T47D (cell line): ENCODE data around the gene AKAP12.
"Not testable (repeated sequence)": the region's sequence is repeated elsewhere in the genome, so short reads cannot be mapped to it uniquely, and the experiment has no call there.

Experiments used
- DNase-seq, 2 experiments: peaks; one replicate each; pipeline versions ENCODE4 v3.0.0 to v3.0.0-alpha.2; 2011 to 2012; ENCODE audit warnings: low read depth in 1 of 2, low spot score in 1 of 2
- JUND ChIP-seq: IDR thresholded peaks from 2 replicates; pipeline ENCODE4 v1.6.1; 2012; ENCODE audit warnings: low read depth
- in situ Hi-C: cut with HindIII; loops from 2 replicates; pipeline ENCODE4 v1.10.0; 2016; ENCODE audit warnings: low sequenced_read_pairs, low pct_unique_long_range_greater_than_20kb

The AKAP12 gene

GRCh38 chr6:151310279-151310678 is 70.5 kb downstream of the AKAP12 start:
- in situ Hi-C loops: no loop called here
- no peak for DNase-seq
- TF ChIP-seq JUND: no peak

DNA sequence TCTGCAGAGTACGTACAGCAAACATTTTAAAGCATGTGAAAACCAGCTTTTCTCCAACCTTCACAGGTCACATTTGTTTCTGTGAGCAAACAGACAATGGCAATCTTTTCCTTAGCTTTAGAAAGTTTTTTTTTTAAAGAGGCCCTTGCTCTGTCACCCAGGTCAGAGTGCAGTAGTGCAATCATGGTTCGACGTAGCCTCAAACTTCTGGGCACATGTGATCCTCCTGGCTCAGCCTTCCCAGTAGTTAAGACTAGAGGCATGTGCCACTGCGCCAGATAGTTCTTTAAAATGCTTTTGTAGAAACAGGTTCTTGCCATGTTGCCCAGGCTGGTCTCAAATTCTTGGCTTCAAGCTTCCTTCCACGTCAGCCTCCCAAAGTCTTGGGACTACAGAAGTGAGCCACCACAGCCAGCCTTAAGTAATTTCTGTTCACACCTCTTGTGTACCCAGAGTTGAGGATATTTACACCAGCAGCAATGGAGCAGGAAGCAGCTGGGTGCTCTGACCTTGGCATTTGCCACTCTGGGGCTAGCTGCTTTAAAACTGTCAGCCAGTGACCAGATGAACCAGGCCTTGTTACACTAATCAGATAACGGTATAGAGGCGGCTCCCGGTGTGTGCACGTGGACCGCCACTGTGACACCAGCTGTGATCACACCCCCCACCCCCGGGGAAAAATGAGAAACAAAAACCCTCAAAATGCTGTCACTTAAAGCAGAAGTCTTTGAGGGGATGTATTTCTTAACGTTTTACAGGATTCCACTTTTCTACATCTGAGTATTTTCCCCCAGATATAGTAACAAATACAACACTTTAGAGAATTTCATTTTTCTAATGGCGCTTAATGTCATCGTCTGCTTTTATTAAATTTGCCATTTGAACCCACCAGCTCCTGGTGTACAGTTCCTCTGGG is 71.3 kb downstream of the AKAP12 start:
- TF ChIP-seq JUND: no peak
- in situ Hi-C loops: no loop called here
- DNase-seq: no peak

GRCh38 chr6:151313066-151313491 is 73.3 kb downstream of the AKAP12 start:
- in situ Hi-C loops: no loop called here
- no peak for DNase-seq
- no peak for TF ChIP-seq JUND

GRCh38 chr6:151315661-151316060 is 75.9 kb downstream of the AKAP12 start:
- DNase-seq, in situ Hi-C loops: not testable (repeated sequence)

DNA sequence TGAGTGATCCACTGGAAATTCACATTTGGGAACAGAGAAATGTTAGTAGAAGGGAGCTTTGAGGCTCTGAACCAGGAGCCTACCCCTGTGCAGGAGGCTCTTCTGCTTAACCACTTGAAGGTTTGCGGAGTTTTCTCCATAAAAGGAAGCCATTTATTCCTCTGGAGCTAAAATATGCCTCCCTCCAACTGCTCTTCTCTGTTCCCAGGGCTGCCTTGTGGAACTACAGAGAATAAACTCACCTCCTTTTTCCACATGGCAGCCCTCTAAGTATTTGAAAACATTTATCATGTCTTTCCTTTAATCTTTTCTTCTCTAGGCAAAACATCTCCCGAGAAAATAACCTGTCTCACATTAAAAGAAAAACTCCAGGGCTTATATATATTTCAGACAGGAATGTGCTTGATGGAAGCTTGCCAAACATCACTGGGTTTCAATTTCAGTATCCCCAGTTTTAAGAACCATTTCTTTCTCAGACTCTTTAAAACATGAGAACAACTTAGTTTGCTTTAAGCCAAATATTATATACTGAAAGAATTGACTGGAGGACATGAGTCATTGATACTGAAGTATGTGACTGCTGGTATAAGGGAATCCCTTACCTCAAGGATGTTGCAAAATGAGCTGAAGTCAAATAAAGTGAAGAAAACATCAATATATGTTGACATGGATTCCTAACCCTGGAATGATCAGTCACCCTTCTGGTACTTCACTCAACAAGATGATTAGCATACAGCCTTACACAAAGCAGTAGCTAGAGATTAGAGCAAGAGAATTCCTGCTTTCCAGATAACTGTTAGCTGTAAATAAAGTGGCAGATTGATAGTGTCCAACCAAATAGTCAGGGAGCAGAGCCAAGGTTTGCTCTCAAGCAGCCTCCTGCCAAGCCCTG is 77.6 kb downstream of the AKAP12 start:
- no peak for DNase-seq
- in situ Hi-C loops: no loop called here

GRCh38 chr6:151317995-151318365 is 78.2 kb downstream of the AKAP12 start:
- no peak for TF ChIP-seq JUND

More for the DNA sequence above, 77.6 kb downstream of the AKAP12 start:
- TF ChIP-seq JUND: no peak

DNA sequence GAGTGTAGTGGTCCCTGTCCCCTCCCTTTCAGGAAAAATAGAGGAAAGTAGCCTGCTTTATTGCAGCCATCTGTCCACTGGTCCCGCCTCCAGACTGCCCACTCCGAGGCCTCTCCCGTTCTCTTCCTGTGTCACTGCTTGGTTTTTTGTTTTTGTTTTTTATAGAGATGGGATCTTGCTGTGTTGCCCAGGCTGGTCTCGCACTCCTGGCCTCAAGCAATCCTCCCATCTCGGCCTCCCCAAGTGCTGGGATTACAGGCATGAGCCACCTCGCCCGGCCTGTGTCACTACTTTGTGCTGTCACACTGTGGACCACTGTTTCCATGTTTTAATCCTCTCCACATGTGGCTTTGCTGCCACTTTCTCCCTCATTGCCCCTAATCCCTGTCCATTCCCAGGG is 80.4 kb downstream of the AKAP12 start:
- in situ Hi-C loops: no loop called here
- DNase-seq: no peak
- no peak for TF ChIP-seq JUND

More at GRCh38 chr6:151317995-151318365, 78.2 kb downstream of the AKAP12 start:
- in situ Hi-C loops: no loop called here
- no peak for DNase-seq

DNA sequence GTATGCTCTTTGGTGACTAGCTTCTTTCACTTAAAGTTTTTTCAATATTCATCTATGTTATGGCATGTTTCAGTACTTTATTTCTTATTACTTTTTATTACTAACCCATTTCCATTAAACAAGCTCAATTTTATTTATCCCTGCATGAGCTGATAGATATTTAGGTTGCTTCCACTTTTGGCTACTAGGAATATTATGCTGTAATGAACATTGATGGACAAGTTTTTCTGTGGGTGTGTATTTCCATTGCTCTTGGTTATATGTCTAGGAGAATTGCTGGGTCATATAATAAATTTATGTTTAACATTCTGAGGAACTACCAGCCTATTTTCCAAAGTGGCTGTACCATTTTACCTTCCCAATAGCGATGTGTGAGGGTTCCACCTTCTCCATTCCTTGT is 81.7 kb downstream of the AKAP12 start:
- in situ Hi-C loops: no loop called here
- no peak for TF ChIP-seq JUND
- DNase-seq: no peak

DNA sequence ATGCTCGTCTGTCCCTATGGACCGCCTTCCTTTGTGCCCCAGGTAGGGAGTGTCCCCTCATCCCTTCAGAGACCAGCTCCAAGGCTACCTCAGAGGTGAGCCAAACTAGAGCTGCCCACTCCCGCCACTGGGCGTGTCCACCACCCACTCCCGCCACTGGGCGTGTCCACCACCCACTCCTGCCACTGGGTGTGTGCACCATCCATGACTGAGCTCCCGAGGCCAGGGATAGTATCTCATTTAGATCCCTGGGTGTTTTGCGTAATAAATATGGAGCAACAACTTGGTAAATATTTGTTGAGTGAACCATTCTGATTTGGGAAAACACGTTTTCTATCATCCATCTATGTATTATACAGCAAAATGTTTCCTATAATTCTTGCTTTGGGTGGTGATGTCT is 82.8 kb downstream of the AKAP12 start:
- TF ChIP-seq JUND: no peak
- in situ Hi-C loops: no loop called here

DNA sequence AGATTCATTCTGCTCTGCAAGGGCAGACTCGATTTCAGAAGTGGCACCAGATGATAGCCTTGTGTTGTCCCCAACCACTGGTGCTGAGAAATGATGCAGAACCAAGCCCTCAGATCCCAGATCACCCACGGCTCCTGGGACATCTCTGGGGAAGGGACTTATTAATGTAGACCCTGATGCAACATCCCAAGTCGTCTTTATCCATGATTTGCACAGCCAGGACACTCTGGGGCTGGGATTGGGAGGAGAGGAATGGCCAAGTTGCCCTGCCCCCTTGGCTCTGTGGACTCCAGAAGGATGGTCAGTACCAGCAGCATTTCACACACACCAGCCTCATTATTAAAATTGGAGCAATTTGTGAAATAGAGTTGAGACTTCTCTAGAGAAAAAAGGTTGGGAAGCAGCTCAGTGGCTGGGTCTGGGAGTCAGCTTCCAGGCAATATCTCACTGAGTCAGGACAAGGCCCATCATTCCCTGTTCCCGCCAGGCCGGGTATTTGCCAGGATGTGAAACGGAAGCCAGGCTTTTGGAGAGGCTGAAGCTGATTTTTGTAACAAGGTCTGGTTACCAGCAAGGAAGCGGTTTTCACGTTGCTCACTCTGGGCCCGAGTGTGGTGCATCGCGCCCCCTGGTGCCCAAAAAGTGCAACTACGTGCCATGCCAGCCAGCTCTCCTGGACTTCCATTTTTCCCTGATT is 84.2 kb downstream of the AKAP12 start:
- peak; percentile 33 to 64 for DNase-seq
- no peak for TF ChIP-seq JUND
- in situ Hi-C loops: no loop called here

More for the DNA sequence above, 82.8 kb downstream of the AKAP12 start:
- DNase-seq: no peak

- in situ Hi-C loops: no loop called here
- no peak for DNase-seq
Measured at GRCh38 chr6:151324488-151324825, 84.7 kb downstream of the AKAP12 start.

More at GRCh38 chr6:151324488-151324825, 84.7 kb downstream of the AKAP12 start:
- no peak for TF ChIP-seq JUND
